Esophagus muscularis mucosa (tissue), 4 donors: ENCODE measurements around the gene TMEM209.
"Not testable (repeated sequence)": the region's sequence is repeated elsewhere in the genome, so short reads cannot be mapped to it uniquely, and the experiment has no call there.

ENCODE experiments used
- CTCF ChIP-seq, 3 experiments: fragments of 200-600 bp in 2 of 3; fragments of 450-650 bp in 1 of 3; sonication (generic) in 2 of 3; IDR thresholded peaks; one replicate each; pipeline ENCODE4 v1.5.1; 2017 to 2019; ENCODE audit warnings: antibody characterized with exemption in 3 of 3, mild to moderate bottlenecking in 2 of 3, moderate library complexity in 1 of 3
- EP300 ChIP-seq: sonication (generic); formaldehyde crosslinking; IDR thresholded peaks from one replicate; pipeline ENCODE4 v1.6.1; 2017; ENCODE audit warnings: antibody characterized with exemption
- POLR2A ChIP-seq: fragments of 450-650 bp; IDR thresholded peaks from one replicate; pipeline ENCODE4 v1.6.1; 2017; ENCODE audit warnings: antibody characterized with exemption, moderate library complexity, mild to moderate bottlenecking, low read depth
- POLR2AphosphoS5 ChIP-seq, 2 donors: sonication (generic); formaldehyde crosslinking; IDR thresholded peaks; one replicate each; pipeline ENCODE4 v1.6.1; 2017; ENCODE audit warnings: antibody characterized with exemption in 2 of 2

- not testable (repeated sequence) for TF ChIP-seq CTCF (IDR thresholded peaks at IDR 0.05); EP300; POLR2A; POLR2AphosphoS5 (IDR thresholded peaks at IDR 0.05)
These were observed 43.6 kb upstream of the TMEM209 start for GRCh38 chr7:130248842-130249241.
